OCI-M1 (cell line): ENCODE results near the gene GBGT1.
A peak's percentile ranks its signal among the peaks of the same experiment; 100 is the strongest.
"Not testable (repeated sequence)": the region's sequence is repeated elsewhere in the genome, so short reads cannot be mapped to it uniquely, and the experiment has no call there.

Experiments
- DNase-seq: peaks from one replicate; lab custom pipeline; 2025; lab: John Stamatoyannopoulos, UW

The GBGT1 gene

DNA sequence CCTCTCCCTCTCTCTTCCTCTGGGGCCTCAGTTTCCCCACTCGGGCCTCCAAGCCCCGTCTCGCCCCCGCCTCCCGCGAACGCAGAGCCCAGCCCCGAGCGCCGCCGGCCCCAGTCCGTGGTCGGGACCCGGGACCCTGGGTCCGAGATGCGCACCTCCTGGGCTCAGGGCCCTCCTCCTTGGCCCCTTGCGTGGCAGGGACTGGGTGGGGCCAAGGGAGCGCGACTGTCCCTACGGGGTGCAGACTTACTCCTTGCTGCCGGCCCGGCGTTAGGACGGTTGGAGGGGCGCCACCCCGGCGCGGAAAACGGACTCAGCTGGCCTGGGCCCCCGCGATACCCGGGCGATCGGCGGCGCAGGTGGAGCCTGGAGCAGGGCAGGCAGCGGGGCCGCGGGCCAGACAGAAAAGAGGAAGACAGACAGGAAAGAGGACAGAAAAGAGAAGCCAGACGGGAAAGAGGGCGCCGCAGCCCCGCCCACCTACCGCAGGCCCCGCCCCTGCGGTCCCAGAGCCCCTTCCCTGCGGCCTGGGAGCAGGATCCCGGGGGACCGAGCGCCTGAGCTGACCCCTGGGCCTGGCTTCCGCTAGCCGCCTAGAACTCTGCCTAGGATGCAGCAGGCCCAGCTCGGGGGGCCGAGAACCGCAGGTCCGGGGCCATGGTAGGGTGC is at the start of gene GBGT1:
GBGT1 (minus strand) TSS at position 411 of the 669 bp plus-strand sequence. CDS start 1,502 bp downstream, outside the sequence.
- peak; percentile 88 for DNase-seq

- DNase-seq, result no peak
These were observed 46.9 kb upstream of the GBGT1 start for GRCh38 chr9:133210609-133211008.

- no peak for DNase-seq
These were observed 46.5 kb upstream of the GBGT1 start for GRCh38 chr9:133210202-133210532.

DNA sequence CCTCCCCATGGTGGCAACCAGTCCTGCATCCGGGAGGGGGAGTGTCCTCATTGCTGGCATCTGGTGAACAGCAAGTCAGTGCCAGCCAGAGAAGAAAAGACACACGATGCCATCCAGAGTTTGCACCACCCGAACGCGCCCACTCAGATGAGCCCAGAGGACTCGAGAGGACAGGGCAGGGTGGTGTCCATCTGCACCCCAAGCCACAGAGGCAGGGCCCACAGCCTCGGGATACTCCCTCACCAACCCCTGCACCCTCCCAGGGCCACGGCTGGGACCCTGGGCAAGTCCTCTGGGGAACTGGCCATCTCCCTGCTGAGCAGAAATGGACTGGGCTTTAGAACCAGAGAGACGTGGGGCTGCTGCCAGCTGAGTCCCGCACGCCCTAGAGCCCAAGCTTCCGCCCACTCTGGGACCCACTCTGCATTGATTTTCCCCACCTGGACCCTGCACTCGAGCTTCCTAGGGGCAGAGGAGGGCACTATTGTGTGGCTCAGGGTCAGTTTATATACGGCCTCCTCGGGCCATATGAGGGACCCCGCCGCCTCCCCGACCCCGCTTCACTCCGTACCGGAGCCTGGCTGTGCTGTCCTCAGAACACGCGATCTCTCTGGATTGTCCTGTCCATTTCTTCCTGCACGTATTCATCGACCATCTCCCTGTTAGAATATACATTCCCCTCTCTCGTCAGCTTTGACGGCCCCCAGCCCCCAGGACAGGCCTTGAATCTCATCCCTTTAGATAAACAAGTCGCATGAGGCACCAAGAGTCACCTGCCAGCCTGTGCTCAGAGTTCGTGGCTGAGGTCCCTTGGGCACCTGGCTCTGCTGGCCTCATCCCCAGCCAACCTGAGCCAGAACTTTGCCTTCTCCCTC is 45.9 kb upstream of the GBGT1 start:
- DNase-seq, result not testable (repeated sequence)

DNA sequence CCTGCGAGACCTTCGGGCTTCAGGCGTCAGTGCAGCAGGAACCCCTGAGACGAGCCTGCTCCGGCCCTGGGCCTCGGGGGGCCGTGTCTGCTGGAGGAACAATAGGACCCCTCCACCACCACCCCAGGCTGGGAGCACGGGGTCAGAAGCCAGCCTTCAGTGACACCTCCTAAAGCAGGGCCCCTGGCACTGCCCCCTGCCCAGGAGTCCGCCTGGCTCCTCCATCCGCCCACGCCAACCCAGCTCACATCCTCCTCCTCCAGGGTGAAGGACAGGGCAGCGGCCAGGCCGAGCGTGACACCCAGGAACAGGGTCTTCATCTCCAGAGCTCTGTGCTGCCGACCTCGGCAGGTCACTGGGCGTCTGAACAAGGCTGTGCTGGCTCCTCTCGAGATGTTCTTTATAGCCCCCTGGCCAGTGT is 45.2 kb upstream of the GBGT1 start, which contains the start of gene OBP2B:
OBP2B (minus strand) TSS at position 371 of the 421 bp plus-strand sequence; CDS start at position 320, 51 bp downstream.
- DNase-seq, result not testable (repeated sequence)

DNA sequence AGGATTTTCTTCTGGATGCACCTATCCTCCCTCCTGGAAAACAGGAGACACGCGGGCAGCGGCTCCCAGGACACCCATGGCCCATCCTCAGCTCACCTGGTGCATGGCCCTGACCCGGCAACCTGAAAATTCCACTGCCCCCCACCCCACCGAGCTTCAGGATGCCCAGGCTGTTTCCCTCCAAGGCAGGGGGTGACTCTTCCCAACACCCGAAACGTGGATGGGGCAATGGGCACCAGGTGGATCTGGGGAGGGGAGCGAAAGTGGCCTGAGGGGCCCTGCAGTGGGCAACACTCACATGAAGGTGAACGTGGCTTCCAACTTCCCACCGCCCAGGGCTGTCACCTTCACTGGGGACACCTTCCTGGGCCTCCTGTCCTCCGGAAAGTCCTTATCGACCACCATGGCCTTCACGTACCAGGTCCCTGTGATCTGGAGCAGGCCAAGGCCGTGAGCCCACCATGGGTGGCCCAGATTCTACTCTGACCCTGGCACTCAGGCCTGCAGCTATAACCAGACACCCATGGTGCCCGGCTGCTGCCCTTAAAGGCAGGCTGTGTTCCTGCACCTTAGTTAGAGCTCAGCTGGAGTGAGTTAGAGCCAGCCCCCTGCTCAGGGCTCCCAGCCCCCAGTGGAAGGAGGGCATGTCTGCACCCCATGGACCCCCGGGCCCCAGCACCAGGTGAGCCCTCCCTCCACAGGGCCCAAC is 44.6 kb upstream of the GBGT1 start:
- not testable (repeated sequence) for DNase-seq

DNA sequence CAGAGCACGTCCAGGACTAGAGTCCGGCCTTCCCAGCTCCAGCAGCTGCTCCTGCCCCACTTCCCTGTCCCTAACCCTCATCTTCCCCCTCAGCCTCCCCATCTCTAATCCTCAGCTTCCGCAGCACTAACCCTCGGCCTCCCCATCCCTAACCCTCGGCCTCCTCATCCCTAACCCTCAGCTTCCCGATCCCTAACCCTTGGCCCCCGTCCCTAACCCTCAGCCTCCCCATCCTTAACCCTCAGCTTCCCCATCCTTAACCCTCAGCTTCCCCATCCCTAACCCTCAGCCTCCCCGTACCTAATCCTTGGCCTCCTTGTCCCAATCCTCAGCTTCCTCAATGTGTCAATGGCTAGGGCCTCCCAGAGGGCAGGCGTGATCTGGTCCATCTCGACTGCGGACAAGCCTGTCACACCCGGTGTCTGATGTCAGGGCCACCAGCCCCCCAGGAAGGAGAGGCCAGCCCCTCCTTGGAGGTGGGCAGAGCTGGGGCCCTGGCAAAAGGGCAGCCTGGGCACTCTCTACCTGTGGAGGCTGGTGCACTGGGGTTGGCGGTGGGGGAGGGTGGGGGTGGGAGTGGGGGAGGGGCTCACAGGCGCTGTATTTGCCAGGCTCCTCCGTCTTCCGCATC is 43.9 kb upstream of the GBGT1 start:
- no peak for DNase-seq

DNA sequence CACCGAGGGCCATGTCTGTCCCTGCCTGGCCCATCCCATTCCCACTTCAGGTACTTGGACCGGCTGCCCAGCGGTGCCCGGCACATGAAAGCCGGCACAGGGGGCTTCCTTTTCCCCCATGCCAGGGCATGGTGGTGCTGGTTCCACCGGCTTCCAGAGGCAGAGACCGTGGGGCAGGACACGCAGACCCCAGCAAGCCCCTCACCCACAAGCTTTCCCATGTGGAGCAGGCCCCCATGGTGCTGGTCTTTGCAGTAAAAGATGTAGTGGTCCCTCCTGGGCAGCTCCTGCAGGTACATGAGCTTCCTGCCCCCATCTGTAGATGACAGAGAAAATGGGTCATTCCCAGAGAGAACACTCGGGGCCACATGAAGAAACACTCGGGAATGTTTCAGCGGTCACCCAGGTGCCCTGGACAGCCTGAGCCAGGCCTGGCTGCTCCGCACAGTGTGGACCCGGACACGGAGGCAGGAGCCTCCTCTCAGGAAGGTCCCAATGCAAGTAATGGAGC is 43.4 kb upstream of the GBGT1 start:
- DNase-seq, result no peak

GRCh38 chr9:133205996-133206931 is 42.5 kb upstream of the GBGT1 start:
- DNase-seq, result no peak

GRCh38 chr9:133205481-133205887 is 41.8 kb upstream of the GBGT1 start:
- DNase-seq, result not testable (repeated sequence)

GRCh38 chr9:133204993-133205336 is 41.3 kb upstream of the GBGT1 start:
- no peak for DNase-seq

GRCh38 chr9:133204335-133204992 is 40.8 kb upstream of the GBGT1 start:
- DNase-seq, result peak; percentile 18

- DNase-seq, result no peak
These were observed 39.9 kb upstream of the GBGT1 start for GRCh38 chr9:133203506-133204075.

- DNase-seq, result no peak
These were observed 39.2 kb upstream of the GBGT1 start for GRCh38 chr9:133202688-133203453.

- DNase-seq, result no peak
These were observed 38.4 kb upstream of the GBGT1 start for GRCh38 chr9:133202145-133202513.

- DNase-seq, result no peak
These were observed 37.9 kb upstream of the GBGT1 start for GRCh38 chr9:133201424-133202144.

GRCh38 chr9:133200631-133201030 is 36.9 kb upstream of the GBGT1 start:
- no peak for DNase-seq

GRCh38 chr9:133199648-133200321 is 36.1 kb upstream of the GBGT1 start:
- DNase-seq, result no peak
